Transverse colon (tissue), 4 donors: ENCODE measurements around the gene AGPAT4. TPM values are rescaled to one million over a fixed set of nuclear protein-coding genes. Genes with fewer than 3 reads are reported as not detected.

ENCODE experiments used
- DNase-seq: peaks from one replicate; pipeline ENCODE4 v3.0.0-alpha.2; 2019
- H3K27ac ChIP-seq, 4 donors: fragments of 200-600 bp; sonication (generic); 2 replicates each; pipeline ENCODE4 v1.5.1; 2016 to 2018; ENCODE audit warnings: inconsistent platforms in 4 of 4
- H3K27me3 ChIP-seq: fragments of 200-600 bp; sonication (generic); 2 replicates; pipeline ENCODE4 v1.5.1; 2017; ENCODE audit warnings: inconsistent platforms
- H3K36me3 ChIP-seq, 4 donors: fragments of 200-600 bp; sonication (generic); 2 replicates each; pipeline ENCODE4 v1.5.1; 2017 to 2019; ENCODE audit warnings: inconsistent platforms in 4 of 4
- H3K4me1 ChIP-seq, 4 donors: fragments of 200-600 bp; sonication (generic); 2 replicates each; pipeline ENCODE4 v1.5.1; 2017 to 2020; ENCODE audit warnings: inconsistent platforms in 4 of 4
- H3K4me3 ChIP-seq, 4 donors: fragments of 200-600 bp; sonication (generic); 1 replicate in 1 of 4; 2 replicates in 3 of 4; pipeline versions ENCODE4 v1.5.1 to v1.6.1; 2017 to 2019; ENCODE audit warnings: inconsistent platforms in 4 of 4
- H3K9me3 ChIP-seq, 2 donors: fragments of 200-600 bp; sonication (generic); 2 replicates each; pipeline ENCODE4 v1.5.1; 2017 to 2019; ENCODE audit warnings: inconsistent platforms in 2 of 2
- CTCF ChIP-seq, 5 experiments: fragments of 200-600 bp in 3 of 5; fragments of 450-650 bp in 2 of 5; sonication (generic) in 3 of 5; IDR thresholded peaks; 1 replicate in 2 of 5; 2 replicates in 3 of 5; pipeline ENCODE4 v1.5.1; 2016 to 2017; ENCODE audit warnings: antibody characterized with exemption in 5 of 5, inconsistent platforms in 3 of 5, mild to moderate bottlenecking in 2 of 5, moderate library complexity in 1 of 5
- EP300 ChIP-seq: sonication (generic); formaldehyde crosslinking; IDR thresholded peaks from one replicate; pipeline ENCODE4 v1.6.1; 2017; ENCODE audit warnings: antibody characterized with exemption, low read depth
- POLR2A ChIP-seq: fragments of 450-650 bp; IDR thresholded peaks from one replicate; pipeline ENCODE4 v1.6.1; 2016; ENCODE audit warnings: antibody characterized with exemption, mild to moderate bottlenecking, moderate library complexity
- POLR2AphosphoS5 ChIP-seq, 3 donors: sonication (generic); formaldehyde crosslinking; IDR thresholded peaks; one replicate each; pipeline ENCODE4 v1.6.1; 2016; ENCODE audit warnings: antibody characterized with exemption in 3 of 3
- WGBS, 2 donors: methylation state at CpG; one replicate each; pipeline ENCODE4 v1.1.5; 2018; ENCODE audit warnings: low coverage in 1 of 2; 5-methylcytosine and 5-hydroxymethylcytosine counted together
- in situ Hi-C, 4 donors: fragments of 200-750 bp; cut with MboI; loops; one replicate each; pipeline versions ENCODE4 v1.15.0 to v1.15.1; 2017; ENCODE audit warnings: low sequenced_read_pairs in 3 of 4, low pct_ligation_motif_present in 1 of 4, low pct_unique_long_range_greater_than_20kb in 1 of 4
- intact Hi-C: fragments of 100-400 bp; cut with DNase I; formaldehyde crosslinking; loops from one replicate; pipeline ENCODE4 v1.15.1; 2023; ENCODE audit warnings: low total_unique reads
- total RNA-seq, 4 donors: library from RNA; depleted of rRNA; stranded (reverse); fragments of >200 nt; gene quantifications; one replicate each; pipeline ENCODE4 v1.1.0, GENCODE V29; 2016

AGPAT4 gene
- total RNA-seq, 4 donors from 2014 or later, result 2.2 to 6.4 (median 4.4) TPM

- intact Hi-C loops, result loop anchor here (10.0 kb wide), 1 partner anchor 116 kb away; no protein-coding TSS in a partner anchor
- 58 to 76% methylated on average over 10 to 14 of the region's 14 CpGs for WGBS, 2 donors
- H3K9me3 ChIP-seq, result no peaks in the 10 kb centered on the region
- DNase-seq, result no peak
- H3K27me3 ChIP-seq, result no peaks in the 10 kb centered on the region
- in situ Hi-C loops, result loop anchor here in 1 of 4 donors (25.0 kb wide), 1 partner anchor 194 kb away; no protein-coding TSS in a partner anchor
- no peaks in the 10 kb centered on the region for H3K36me3 ChIP-seq
- H3K4me1 ChIP-seq, result no peaks in the 10 kb centered on the region
- H3K27ac ChIP-seq, result no peak overlapping the region
- TF ChIP-seq CTCF (IDR thresholded peaks at IDR 0.05), result no peak
- TF ChIP-seq EP300, result no peak
- no peak overlapping the region for H3K4me3 ChIP-seq
These were observed 105.5 kb downstream of the AGPAT4 start for GRCh38 chr6:161168281-161168891.

DNA sequence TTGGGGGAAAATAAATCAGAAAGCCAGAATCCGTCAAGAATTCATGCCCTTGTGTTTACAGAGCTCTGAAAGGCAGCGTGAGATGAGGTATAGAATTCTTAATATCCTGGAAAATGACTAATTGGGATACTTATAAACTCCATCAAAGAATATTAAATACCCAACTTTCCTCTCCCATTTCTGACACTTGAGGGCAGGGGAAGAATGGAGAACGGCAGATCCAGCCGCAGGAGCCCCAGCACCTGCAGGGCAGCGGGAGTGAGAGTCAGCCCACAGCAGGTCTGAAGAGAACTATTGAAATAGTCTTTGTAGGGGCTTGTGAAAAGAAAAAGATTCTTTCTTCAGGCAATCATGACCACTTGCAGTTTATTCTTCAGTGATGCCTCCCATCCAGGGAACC, 107.2 kb downstream of the AGPAT4 start:
- no peak overlapping the region for H3K4me3 ChIP-seq
- no peaks in the 10 kb centered on the region for H3K4me1 ChIP-seq
- intact Hi-C loops, result loop anchor here (10.0 kb wide), 1 partner anchor 118 kb away; no protein-coding TSS in a partner anchor
- TF ChIP-seq CTCF (IDR thresholded peaks at IDR 0.05), result no peak
- TF ChIP-seq POLR2AphosphoS5 (IDR thresholded peaks at IDR 0.05), result no peak
- TF ChIP-seq EP300, result no peak
- TF ChIP-seq POLR2A, result no peak
- 92% methylated on average over 5 of the region's 5 CpGs for WGBS, 2 donors
- in situ Hi-C loops, result loop anchor here in 1 of 4 donors (25.0 kb wide), 1 partner anchor 196 kb away; no protein-coding TSS in a partner anchor
- H3K27me3 ChIP-seq, result no peaks in the 10 kb centered on the region
- H3K9me3 ChIP-seq, result no peaks in the 10 kb centered on the region
- H3K36me3 ChIP-seq, result no peaks in the 10 kb centered on the region
- DNase-seq, result no peak
- H3K27ac ChIP-seq, result no peak overlapping the region

- no peaks in the 10 kb centered on the region for H3K9me3 ChIP-seq
- H3K4me1 ChIP-seq, result no peaks in the 10 kb centered on the region
- intact Hi-C loops (loop anchor here (10.0 kb wide), 1 partner anchor 119 kb away; no protein-coding TSS in a partner anchor), in situ Hi-C loops (loop anchor here in 1 of 4 donors (25.0 kb wide), 1 partner anchor 196 kb away; no protein-coding TSS in a partner anchor)
- H3K36me3 ChIP-seq, result no peaks in the 10 kb centered on the region
- DNase-seq, result no peak
- no peak overlapping the region for H3K27ac ChIP-seq
- 95 to 100% methylated on average over 2 to 11 of the region's 11 CpGs for WGBS, 2 donors
- H3K4me3 ChIP-seq, result no peak overlapping the region
- no peak for TF ChIP-seq POLR2AphosphoS5 (IDR thresholded peaks at IDR 0.05)
- no peak for TF ChIP-seq CTCF (IDR thresholded peaks at IDR 0.05)
- TF ChIP-seq POLR2A, result no peak
- no peak for TF ChIP-seq EP300
- no peaks in the 10 kb centered on the region for H3K27me3 ChIP-seq
These were observed 107.7 kb downstream of the AGPAT4 start for GRCh38 chr6:161166176-161166575.

DNA sequence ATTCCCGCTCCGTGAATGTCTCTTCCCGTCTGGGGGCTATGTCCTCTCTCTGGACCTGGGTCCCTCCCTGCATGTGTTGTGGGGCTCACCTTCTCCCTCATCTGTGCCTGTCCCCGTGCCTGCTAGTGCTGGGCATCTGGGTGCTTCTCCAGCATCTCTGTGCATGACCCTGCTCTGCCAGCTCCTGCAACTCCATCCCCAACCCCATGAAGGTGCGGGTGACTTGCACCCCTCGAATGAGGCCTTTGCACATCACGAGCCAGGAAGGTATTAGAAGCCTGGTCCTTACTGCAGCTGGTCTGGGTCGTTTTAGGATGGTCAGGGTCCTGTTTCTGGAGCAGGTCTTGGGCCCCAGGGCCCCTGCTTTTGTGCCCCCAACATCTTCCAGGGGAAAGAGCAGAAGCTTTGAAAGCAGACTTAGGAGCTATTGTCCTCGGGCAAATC, 109.7 kb downstream of the AGPAT4 start:
- H3K4me1 ChIP-seq, result no peaks in the 10 kb centered on the region
- 90 to 91% methylated on average over 2 to 9 of the region's 9 CpGs for WGBS, 2 donors

More for the DNA sequence above, 109.7 kb downstream of the AGPAT4 start:
- no peaks in the 10 kb centered on the region for H3K27me3 ChIP-seq
- intact Hi-C loops (loop anchor here (10.0 kb wide), 1 partner anchor 121 kb away; no protein-coding TSS in a partner anchor), in situ Hi-C loops (loop anchor here in 1 of 4 donors (25.0 kb wide), 1 partner anchor 198 kb away; no protein-coding TSS in a partner anchor)
- no peak overlapping the region for H3K27ac ChIP-seq
- no peaks in the 10 kb centered on the region for H3K9me3 ChIP-seq
- H3K36me3 ChIP-seq, result no peaks in the 10 kb centered on the region
- no peak overlapping the region for H3K4me3 ChIP-seq
- TF ChIP-seq EP300, result no peak
- TF ChIP-seq POLR2AphosphoS5 (IDR thresholded peaks at IDR 0.05), result no peak
- no peak for TF ChIP-seq POLR2A
- no peak for TF ChIP-seq CTCF (IDR thresholded peaks at IDR 0.05)
- DNase-seq, result no peak
